ENCODE measurements around the gene CAV1.

DNA sequence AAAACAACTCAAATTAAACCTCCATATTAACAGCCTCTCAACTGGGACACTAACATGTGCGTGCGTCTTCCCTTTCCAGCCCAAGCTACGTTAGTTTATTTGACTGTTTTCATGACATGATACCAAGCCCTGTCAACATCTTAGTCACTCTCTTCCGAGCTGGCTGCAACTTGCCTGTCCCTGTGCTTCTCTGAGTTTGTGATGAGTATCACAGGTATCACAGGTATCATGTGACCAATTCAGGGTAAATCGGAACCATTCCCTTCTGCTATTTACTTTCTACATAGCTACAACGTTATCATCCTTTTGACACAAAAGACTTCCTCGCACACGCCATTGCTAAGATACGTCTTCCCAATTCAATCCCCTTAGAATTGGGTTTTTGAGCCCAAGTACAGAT, 70.2 kb downstream of the CAV1 start:
- TF ChIP-seq, protein P1, sequence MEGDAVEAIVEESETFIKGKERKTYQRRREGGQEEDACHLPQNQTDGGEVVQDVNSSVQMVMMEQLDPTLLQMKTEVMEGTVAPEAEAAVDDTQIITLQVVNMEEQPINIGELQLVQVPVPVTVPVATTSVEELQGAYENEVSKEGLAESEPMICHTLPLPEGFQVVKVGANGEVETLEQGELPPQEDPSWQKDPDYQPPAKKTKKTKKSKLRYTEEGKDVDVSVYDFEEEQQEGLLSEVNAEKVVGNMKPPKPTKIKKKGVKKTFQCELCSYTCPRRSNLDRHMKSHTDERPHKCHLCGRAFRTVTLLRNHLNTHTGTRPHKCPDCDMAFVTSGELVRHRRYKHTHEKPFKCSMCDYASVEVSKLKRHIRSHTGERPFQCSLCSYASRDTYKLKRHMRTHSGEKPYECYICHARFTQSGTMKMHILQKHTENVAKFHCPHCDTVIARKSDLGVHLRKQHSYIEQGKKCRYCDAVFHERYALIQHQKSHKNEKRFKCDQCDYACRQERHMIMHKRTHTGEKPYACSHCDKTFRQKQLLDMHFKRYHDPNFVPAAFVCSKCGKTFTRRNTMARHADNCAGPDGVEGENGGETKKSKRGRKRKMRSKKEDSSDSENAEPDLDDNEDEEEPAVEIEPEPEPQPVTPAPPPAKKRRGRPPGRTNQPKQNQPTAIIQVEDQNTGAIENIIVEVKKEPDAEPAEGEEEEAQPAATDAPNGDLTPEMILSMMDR (IDR thresholded peaks at IDR 0.05), result no peak
- TF ChIP-seq POLR2AphosphoS5 (IDR thresholded peaks at IDR 0.05) (no peak), POLR2A (IDR thresholded peaks at IDR 0.05) (no peak), EP300 (IDR thresholded peaks at IDR 0.05; ENCODE audit: low read depth) (no peak)
